ENCODE results near the gene MVB12B. TPM values are rescaled to one million over a fixed set of nuclear protein-coding genes. Genes with fewer than 3 reads are reported as not detected.

The MVB12B gene
- total RNA-seq, 1 experiment from 2014 or later: 6.1 TPM

DNA sequence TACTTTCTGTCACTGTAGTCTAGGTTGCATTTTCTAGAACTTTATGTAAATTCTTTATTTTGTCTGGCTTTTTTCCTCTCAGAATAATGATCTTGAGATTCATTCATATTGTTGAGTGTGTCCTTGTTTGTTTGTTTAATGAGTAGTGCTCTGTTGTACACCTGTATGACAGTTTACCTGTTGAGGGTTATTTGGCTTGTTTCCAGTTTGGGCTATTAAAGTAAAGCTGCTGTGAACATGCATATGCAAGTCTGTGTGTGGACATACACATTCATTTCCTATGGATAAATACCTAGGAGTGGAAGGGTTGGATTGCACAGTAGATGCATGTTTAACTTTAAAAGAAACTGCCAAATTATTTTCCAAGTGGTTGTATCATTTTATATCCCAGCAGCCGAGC, 30.4 kb downstream of the MVB12B start:
- DNase-seq (ENCODE audit: low read depth): no peak

DNA sequence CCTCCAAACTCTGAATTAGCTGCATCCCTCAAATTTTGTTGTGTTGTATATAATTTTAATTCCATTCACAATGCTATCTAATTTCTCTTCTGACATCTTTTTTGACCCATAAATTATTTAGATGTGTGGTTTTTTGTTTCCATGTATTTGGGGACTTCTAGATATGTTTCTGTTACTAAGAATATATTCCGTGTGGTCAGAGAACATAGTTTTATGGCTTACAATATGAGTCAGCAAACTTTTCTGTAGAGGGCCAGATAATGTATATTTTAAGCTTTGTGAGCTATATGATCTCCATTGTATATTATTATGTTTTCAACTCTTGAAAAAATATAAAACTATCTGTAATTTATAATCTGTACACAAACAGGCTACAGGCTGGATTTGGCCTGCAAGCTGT, 33.4 kb downstream of the MVB12B start:
- no peak for DNase-seq (ENCODE audit: low read depth)

DNA sequence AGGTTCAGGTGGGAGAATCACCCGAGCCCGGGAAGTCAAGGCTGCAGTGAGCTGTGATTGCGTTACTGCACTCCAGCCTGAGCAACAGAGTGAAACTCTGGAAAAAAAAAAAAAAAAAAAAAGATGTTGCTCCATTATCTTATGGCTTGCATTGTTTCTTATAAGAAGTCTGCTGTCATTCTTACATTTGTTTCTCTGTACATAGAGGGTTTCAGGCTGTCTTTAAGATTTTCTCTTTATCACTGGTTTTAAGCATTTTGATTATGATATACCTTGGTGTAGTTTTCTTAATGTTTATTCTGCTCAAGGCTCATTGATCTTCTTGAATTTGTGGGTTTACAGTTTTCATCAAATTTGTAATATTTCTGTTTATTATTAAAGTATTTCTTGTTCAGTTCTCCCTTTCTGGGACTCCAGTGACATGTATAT, 35.2 kb downstream of the MVB12B start:
- DNase-seq (ENCODE audit: low read depth): no peak

DNA sequence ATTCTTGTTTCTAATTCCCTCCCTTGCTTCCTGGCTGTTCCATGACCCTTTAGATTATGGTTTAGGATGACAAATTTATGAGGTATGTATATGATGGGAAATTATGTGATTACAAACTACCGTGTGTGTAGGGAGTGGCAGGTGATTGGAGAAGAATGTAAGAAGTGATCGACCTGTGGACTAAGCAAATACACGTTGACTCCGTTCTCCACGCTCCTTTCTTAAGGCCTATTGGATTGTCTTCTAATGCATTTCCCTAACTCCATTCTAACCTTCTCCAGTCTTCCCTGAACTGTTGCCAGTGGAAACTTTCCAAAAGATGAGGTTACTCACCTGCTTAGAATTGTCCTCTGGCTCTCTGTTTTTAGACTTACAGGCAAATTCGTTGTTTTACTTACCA, 36.6 kb downstream of the MVB12B start:
- DNase-seq (ENCODE audit: low read depth): no peak

DNA sequence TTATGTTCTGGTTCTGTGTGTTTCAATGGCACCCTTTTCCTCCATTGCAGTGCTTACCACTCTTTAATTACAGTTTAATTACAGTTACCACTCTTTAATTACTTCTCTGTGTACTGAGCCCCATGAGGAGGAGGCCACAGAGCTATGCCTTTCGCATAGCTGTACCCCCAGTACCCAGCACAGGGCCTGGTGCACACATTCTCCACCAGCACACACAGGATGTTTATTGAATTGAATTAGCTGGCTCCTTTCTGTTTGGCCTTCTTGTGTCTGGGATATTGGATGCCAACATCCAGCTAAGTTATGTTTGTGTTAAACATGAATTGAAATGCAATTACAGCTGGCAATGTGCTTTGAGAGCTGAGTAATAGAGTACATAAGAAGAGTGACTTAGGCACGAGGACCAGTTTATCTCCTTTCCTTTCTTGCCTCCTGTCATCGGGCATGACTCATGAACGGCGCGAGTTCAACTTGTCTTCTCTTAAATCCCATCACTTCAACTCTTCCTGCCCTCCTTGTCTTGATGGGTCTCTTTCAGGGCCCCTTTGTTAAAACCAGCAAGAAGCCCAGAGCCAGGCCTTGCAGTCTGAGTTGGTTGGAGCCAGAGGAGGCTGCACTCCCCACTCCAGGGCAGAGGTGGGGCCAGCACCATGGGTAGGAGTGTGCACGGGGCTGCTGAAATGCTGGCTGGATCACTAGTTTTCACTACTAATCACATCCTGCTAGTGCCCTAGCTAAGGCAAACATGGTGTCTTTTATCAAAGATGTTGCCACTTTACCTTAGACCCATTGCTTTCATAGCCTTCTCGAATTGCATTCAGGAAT, 37.4 kb downstream of the MVB12B start:
- no peak for DNase-seq (ENCODE audit: low read depth)

DNA sequence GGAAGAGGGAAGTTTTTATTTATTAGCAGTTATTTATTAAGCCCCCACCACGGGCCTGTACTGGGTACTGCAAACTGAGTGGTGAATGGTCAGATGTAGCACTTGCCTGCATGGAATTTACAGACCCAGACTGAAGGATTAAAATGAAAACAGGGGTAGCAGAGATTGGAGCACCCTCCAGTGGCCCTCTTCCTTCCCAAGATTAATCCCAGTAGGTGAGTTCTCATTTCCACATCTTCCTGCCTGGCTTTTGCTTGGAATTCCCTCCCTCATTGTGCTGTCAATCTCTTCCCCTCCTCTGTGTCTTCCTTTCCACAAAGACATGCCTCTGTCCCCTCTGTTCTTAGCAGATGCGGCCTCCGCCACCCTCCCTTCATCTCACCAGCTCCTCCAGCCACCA, 39.2 kb downstream of the MVB12B start:
- no peak for DNase-seq (ENCODE audit: low read depth)

DNA sequence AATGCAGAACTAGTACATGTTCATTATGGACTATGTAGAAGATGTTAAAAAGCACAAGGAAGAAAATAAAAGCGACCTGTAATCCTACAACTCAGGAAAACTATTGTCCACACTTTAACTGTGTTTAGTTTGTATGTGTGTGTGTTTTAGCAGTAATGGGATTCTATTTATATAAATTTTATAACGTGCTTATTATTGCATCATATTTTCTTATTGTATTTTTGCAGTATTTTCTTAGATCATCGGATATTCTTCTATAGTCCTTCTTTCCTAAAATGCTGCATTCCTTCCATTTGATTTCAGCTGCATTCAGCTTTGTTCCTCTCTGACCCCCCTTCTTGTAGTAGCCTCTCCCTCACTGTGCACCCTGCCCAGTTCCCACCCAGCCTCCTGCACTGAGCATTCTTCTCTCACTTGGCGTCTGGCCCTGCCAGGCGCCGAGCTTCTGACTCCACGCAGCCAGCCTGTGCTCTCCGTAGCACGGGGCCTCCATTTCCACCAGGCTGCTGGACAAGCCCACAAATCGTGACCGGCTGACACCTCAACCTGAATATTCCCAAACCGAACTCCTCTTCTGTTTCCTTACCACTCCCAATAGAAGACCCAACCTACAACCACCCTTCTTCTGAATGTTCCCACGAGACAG, 39.9 kb downstream of the MVB12B start:
- DNase-seq (ENCODE audit: low read depth): no peak

DNA sequence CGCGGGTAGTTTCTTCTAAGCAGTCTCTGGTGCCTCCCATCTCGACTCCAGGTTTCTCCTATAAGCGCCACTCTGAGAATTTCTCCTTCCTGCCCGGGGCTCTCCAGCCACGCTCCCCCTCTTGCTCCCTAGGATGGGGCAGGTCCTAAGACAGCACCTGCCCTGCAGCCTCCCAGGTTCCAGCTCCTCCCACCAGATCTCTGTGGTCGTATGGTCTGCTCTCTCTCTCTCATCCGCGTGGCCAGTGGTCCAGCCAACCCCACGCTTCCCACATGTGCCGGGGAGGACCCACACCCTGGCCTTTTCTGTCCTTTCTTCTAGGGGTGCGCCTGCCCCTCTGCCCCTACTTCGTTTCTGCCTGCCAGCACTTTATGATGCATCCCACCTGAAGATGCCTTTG, 40.5 kb downstream of the MVB12B start:
- DNase-seq (ENCODE audit: low read depth): no peak

DNA sequence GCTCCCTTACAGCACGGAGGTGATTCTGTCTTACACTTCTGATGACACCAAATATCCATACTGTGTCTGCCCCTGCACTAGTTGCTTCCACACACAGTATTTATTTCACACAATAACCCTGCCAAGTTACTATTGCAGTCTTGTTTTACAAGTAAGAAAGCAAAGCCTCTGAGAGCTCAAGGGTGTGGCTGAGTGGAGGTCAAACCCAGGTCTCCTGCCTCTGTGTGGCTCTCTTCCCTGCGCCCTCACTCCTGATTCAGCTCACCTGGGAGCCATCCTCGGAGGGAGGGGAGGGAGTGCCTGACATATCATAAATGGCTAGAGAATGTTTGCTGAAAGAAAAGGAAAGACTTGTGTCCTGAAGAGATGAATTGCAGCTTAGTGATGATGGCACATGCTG, 41.0 kb downstream of the MVB12B start:
- DNase-seq (ENCODE audit: low read depth): no peak

DNA sequence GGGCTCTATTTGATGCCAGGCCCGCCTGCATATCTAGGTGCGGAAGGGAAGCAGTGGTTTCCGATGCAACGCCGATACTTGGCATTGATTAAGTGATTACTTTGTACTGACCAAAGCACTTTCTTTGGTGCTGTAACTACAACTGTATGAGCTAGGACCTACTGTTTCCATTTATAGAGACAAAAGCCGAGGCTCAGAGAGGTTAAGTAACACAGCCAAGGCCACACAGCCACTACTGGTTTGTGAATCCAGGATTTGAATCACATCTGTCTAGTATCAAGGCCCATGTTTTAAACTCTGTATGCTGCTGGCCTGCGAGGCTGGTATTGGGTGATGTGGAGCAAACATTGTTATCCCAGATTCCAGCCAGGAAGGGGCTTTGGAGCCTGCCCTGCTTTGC, 41.4 kb downstream of the MVB12B start:
- DNase-seq (ENCODE audit: low read depth): no peak

DNA sequence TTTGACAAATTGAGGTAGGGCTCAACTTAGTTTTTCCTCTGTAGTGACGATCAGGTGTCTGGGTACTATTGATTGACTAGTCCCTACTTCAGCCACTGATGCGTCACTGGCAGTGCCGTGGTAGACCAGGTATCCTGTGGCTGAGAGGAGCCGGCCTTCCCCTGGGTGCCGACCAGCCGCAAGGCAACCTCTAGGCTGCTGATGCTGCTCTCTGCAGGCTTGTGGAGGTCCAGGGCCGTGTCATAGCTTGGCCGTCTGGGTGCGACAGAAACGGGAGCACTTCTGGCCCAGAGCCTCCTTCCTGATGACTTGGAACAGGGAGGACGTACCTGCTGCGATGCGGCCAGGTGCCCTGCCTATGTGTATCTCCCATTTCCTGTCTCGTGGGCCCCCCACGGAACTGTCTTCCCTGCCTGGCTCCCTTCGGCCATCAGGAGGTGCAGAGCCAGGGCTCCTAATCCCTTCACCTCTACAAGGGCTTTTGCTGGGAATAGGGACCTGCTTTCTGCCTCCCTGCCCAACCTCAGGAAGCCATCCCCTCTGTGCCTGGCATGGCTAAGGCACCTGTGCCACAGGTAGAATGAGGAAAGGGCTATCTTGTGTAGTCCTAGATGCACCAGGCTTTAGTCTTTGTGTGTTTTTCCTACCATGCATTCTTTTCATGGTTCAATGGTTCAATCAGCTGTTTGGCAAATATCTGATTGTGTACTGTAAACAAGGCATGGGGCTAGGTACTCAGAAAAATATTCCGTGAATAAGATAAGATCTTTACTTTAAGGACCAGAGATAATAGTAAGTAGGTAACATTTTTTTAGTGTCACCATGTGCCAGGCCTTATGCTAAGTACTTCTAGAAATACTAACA, 44.6 kb downstream of the MVB12B start:
- no peak for DNase-seq (ENCODE audit: low read depth)

DNA sequence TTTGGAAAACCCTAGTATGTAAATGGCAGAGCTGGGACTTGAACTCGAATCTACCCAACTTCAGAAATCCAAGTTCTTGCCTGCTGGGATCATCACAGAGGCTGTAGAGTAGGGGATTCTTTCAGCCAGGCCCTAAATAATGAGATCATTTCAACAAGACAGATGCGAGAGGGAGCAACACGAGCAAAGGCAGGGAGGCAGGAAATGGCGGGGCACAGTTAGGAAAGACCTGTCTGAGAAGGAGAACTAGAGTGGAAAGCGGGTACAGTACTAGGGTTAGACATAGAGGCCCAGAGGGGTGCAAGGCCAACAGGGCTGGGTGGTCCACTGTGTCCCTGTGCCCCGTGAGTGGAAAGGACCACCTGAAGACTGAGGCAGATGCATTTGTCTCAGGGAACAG, 46.1 kb downstream of the MVB12B start:
- DNase-seq (ENCODE audit: low read depth): peak; percentile 49

DNA sequence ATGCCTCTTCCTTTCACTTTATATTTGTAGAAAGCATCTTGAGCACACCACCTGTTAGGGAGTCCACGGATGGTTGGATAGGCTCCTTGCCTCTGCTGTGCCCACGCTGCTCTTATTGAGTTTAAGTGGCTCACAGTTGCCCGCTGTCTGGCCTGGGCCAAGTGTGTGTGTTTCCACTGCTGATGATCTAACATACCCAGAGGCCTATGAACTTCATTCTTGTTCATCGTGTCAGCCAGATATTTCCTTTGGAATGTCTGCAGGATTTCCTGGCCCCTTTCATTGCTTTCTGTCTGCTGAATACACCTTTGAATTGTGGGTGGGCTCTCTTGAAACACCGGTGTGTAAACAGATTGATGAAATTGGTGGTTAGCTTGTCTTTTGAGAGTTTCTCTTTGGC, 46.6 kb downstream of the MVB12B start:
- DNase-seq (ENCODE audit: low read depth): peak; percentile 79

DNA sequence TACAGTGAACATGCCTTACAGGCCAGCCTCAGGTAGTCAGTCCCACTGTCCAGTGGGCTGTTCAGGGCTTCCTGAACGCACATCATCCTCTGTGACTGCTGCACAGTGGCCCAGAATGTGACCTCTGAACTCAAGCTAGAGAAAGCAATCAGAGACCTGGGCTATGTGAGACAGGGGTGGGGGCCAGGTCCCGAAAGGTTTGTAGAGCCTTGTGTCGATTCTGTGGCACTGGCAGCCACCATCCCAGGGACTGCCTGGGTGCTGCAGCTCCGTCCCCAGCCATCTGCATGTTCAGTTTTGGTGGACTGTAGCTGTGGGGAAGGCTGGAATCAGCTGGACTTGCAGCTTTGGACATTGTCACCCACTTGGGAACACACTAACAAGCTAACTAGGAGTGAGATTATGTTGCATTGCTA, 47.7 kb downstream of the MVB12B start:
- DNase-seq (ENCODE audit: low read depth): no peak

DNA sequence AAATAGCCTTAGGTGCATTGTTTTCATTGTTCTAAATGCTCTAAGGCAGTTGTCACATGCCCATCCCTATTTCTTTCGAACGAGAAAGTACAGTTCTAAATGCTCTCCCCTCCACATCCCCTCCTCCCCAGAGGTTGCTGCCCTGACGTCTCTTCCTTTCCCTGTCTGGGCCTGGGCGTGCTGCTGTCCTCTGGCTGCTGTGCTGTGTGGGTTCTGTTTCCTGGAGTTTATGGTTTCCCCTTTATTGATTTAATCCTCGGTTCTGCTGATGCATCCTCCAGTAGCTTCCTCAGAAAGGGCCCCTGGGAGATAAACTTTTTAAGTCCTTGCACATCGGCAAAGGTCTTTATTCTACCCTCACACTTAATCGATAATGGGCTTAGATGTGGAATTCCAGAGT, 48.8 kb downstream of the MVB12B start:
- peak; percentile 70 for DNase-seq (ENCODE audit: low read depth)

DNA sequence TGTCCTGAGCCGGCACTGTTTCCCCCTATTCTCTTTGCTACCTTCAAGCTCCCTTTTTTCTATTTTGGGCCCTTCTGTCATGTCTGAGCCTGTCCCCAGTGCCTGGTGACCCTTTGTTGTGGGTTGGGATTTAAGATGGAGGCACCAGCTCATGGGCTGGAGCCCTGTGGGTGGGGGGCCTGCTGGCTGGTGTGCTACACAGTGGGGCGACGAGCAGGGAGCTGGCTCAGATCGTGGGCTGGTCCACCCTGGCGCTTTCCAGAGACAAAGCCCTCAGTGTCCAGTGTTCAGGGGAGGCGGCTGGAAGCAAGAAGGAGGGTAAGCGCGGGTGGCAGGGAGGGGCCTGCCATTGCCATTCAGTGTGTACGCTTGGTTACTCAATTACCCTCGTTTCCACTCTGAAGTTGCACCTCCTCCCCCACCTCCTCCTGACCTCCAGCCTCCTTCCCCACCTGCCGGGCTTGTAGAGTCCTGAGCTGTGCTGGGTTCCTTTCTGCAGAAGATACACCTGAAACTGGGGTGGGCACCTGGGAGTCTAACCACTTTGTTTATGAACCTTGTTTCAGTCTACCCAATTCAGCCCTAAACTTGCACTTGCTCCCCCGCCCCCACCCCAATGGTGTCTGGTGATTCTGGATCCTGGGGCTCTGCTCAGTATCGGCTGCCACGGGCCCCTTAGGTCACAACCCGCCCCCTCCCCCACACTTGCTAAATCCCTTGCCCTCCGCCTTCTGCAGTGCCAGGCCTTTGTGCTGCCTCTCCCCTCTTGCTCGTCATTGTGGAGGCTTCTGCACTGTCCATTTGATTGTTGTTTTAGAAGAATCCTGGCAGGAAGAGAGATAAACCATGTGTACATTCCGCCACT, 49.9 kb downstream of the MVB12B start:
- no peak for DNase-seq (ENCODE audit: low read depth)

DNA sequence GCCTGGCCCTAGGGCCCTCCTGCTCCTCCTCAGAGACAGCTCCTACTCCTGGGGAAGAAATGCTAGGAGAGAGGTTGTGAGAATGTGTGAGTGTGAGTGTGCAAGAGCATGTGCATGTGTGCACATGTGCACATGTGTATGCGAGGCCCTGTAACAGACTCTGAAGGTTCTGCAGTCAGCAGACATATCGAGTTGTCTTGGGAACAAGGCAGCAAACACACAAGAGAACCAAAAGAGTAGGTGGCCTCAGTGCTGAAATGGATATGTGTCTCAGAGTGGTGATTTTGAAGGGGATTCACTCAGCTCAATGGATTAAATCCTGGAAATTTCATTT, 50.5 kb downstream of the MVB12B start:
- DNase-seq (ENCODE audit: low read depth): no peak

DNA sequence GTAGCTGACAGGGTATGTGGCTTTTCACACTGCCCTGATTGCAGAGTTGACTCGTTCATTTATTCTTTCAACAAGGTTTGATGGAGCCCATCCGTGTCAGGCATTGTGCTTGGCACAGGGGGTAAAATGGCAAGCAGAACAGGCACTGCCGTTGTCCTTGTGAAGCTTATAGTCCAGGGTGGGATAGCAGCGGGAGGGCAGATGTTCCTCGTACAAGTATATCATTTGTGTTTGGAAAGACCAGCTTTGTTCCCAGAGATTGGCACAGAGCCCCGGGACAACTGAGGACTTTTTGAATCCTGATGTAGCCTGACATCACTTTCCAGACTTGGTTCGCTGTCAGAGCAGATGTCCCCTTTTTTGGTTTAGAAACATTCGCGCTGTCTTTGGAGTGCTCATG, 50.9 kb downstream of the MVB12B start:
- DNase-seq (ENCODE audit: low read depth): no peak

DNA sequence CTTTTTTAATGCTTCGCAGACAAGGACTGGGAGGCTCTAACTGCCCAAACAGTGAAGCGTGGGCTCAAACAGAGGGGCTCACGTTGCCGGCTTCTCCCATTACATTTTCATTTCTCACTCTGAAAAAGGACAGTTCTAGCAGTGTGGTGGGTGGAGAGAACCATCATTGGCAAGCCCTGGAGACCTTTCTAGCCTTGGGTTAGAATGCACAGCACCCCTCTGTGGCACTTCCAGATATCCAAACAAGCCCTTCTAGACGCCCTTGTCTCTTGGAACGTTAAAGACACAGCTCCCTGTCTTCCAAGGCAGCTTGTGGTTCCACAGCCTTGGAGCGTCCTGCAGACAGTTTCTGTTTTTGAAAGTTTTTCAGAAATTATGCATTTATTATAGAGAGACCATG, 52.1 kb downstream of the MVB12B start:
- no peak for DNase-seq (ENCODE audit: low read depth)

DNA sequence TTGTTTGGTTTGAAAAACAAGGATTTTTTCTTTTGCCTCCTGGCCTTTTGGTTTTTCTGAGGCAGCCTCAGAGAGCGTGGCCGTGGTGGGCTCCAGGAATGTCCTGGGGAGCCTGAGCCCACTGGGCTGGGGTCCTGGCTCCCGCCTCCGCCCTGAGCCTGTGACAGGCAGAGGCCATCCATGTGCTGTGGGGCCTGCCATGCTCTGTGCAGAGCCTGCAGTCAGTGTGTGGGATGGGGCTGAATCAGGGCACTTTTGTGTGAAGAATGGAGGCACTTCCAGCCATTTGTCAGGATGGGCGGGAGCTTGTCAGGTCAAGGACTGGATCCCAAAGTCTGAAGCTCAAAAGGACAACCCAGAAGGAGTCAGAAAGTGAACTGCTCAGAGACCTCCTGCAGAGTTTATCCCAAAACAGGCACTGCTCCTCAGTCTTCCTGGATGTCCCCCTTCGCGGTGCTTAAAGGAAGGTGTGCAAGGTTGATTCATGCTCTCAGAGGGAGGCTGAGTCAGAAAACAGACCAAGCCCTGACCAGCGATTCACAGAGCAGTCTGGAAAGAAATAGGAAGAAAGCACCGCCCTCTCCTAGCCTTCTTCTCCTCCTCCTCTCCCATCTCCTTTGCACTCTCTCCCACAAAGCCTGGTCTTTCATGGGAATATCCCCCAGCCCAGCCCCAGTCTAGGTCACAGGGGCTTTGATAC, 53.2 kb downstream of the MVB12B start:
- DNase-seq (ENCODE audit: low read depth): peak; percentile 69

DNA sequence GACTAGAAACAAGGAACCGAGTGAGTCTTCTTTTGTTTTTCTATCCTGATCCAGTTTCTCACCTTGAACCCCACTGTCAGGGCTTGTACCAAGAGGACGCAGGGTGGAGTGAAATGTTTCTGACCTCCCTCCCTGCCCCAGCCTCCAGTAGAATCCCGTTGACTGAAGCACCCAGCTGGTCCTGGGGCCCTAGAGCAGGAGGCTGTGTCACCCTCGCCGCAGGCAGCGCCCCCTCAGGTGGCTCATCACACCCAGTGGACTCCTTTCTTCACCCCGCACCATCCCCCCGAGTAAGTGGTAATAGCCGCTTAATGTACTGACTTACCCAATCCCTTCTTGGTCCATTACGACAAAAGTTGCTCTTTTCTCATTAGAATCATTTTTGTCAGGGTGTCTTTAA, 53.8 kb downstream of the MVB12B start:
- no peak for DNase-seq (ENCODE audit: low read depth)

All from Daoy (cell line).